Limb (tissue), 2 donors: ENCODE data around the gene MRFAP1L1.
"Not testable (repeated sequence)": the region's sequence is repeated elsewhere in the genome, so short reads cannot be mapped to it uniquely, and the experiment has no call there.

Source experiments
- DNase-seq, 2 donors: peaks; one replicate each; pipeline ENCODE4 v3.0.0-alpha.2; 2016; ENCODE audit errors: extremely low spot score in 2 of 2

The MRFAP1L1 gene

GRCh38 chr4:6734165-6734786 lies 24.6 kb upstream of the MRFAP1L1 start:
- no peak for DNase-seq

- no peak for DNase-seq
Measured at GRCh38 chr4:6733358-6734164, 23.9 kb upstream of the MRFAP1L1 start.

GRCh38 chr4:6732441-6733357 lies 23.0 kb upstream of the MRFAP1L1 start:
- DNase-seq = no peak

- DNase-seq = no peak
Measured at GRCh38 chr4:6731780-6732179, 22.1 kb upstream of the MRFAP1L1 start.

GRCh38 chr4:6731318-6731675 lies 21.6 kb upstream of the MRFAP1L1 start:
- DNase-seq = no peak

- DNase-seq = no peak
Measured at GRCh38 chr4:6730603-6731317, 21.1 kb upstream of the MRFAP1L1 start.

GRCh38 chr4:6728320-6729029 lies 18.8 kb upstream of the MRFAP1L1 start:
- DNase-seq = no peak

GRCh38 chr4:6727943-6728250 lies 18.2 kb upstream of the MRFAP1L1 start:
- DNase-seq = no peak

- DNase-seq = peak in 1 of 2 donors; percentile 79
Measured at GRCh38 chr4:6727081-6727942, 17.6 kb upstream of the MRFAP1L1 start.

- not testable (repeated sequence) for DNase-seq
Measured at GRCh38 chr4:6725427-6725961, 15.8 kb upstream of the MRFAP1L1 start.

- DNase-seq = no peak
Measured at GRCh38 chr4:6724421-6725111, 14.9 kb upstream of the MRFAP1L1 start.

GRCh38 chr4:6723851-6724250 lies 14.2 kb upstream of the MRFAP1L1 start:
- no peak for DNase-seq

- DNase-seq = no peak
Measured at GRCh38 chr4:6722891-6723290, 13.2 kb upstream of the MRFAP1L1 start.

- DNase-seq = no peak
Measured at GRCh38 chr4:6721121-6721520, 11.5 kb upstream of the MRFAP1L1 start.

- peak; percentile 77 to 95 for DNase-seq
Measured at GRCh38 chr4:6720202-6720699, 10.6 kb upstream of the MRFAP1L1 start.

- DNase-seq = no peak
Measured at GRCh38 chr4:6719611-6720179, 10.0 kb upstream of the MRFAP1L1 start.

GRCh38 chr4:6718932-6719610 lies 9.4 kb upstream of the MRFAP1L1 start:
- no peak for DNase-seq
